Measurements from ENCODE around the gene MCUB.
"Not testable (repeated sequence)": the region's sequence is repeated elsewhere in the genome, so short reads cannot be mapped to it uniquely, and the experiment has no call there.

Gene MCUB

GRCh38 chr4:109559983-109560686 is at the start of gene MCUB:
Gene MCUB, plus strand, starts transcription at chr4:109560246. Its CDS starts 92 bp downstream, at chr4:109560338.
- ATAC-seq (peak; percentile 93), DNase-seq (peak; percentile 90)

- ATAC-seq (no peak), DNase-seq (no peak)
These were observed 49.4 kb upstream of the MCUB start for GRCh38 chr4:109510687-109511086.

GRCh38 chr4:109511414-109511813 is 48.6 kb upstream of the MCUB start:
- ATAC-seq (no peak), DNase-seq (no peak)

GRCh38 chr4:109513368-109513767 is 46.7 kb upstream of the MCUB start:
- not testable (repeated sequence) for DNase-seq, ATAC-seq

- DNase-seq = no peak
- no peak for ATAC-seq
These were observed 27.9 kb upstream of the MCUB start for GRCh38 chr4:109532182-109532581.

- no peak for ATAC-seq
- no peak for DNase-seq
These were observed 14.6 kb upstream of the MCUB start for GRCh38 chr4:109545401-109545800.

GRCh38 chr4:109547394-109547793 is 12.7 kb upstream of the MCUB start:
- no peak for ATAC-seq
- no peak for DNase-seq

GRCh38 chr4:109548655-109549054 is 11.4 kb upstream of the MCUB start:
- ATAC-seq = peak; percentile 78
- peak; percentile 30 for DNase-seq

- ATAC-seq (no peak), DNase-seq (no peak)
These were observed 7.8 kb upstream of the MCUB start for GRCh38 chr4:109552237-109552636.

- DNase-seq = no peak
- ATAC-seq = no peak
These were observed 6.9 kb upstream of the MCUB start for GRCh38 chr4:109553130-109553529.

GRCh38 chr4:109554971-109555370 is 5.1 kb upstream of the MCUB start:
- DNase-seq (no peak), ATAC-seq (no peak)

- no peak for DNase-seq
- ATAC-seq = no peak
These were observed 2.6 kb upstream of the MCUB start for GRCh38 chr4:109557433-109557832.

GRCh38 chr4:109558095-109558494 is 2.0 kb upstream of the MCUB start:
- ATAC-seq = not testable (repeated sequence)
- peak; percentile 27 for DNase-seq

- ATAC-seq = peak; percentile 24
- DNase-seq = peak; percentile 56
These were observed 442 bp upstream of the MCUB start for GRCh38 chr4:109559625-109559982.

- DNase-seq = peak; percentile 57
These were observed 828 bp downstream of the MCUB start for GRCh38 chr4:109560687-109561461.

GRCh38 chr4:109562457-109563239 is 2.6 kb downstream of the MCUB start:
- DNase-seq = no peak

More at GRCh38 chr4:109560687-109561461, 828 bp downstream of the MCUB start:
- peak; percentile 67 for ATAC-seq

GRCh38 chr4:109571494-109571893 is 11.4 kb downstream of the MCUB start:
- ATAC-seq (no peak), DNase-seq (no peak)

More at GRCh38 chr4:109562457-109563239, 2.6 kb downstream of the MCUB start:
- no peak for ATAC-seq

GRCh38 chr4:109572154-109572553 is 12.1 kb downstream of the MCUB start:
- DNase-seq (no peak), ATAC-seq (no peak)

- ATAC-seq (peak; percentile 34), DNase-seq (no peak)
These were observed 14.4 kb downstream of the MCUB start for GRCh38 chr4:109574443-109574850.

- ATAC-seq (peak; percentile 67), DNase-seq (no peak)
These were observed 15.1 kb downstream of the MCUB start for GRCh38 chr4:109574931-109575804.

GRCh38 chr4:109576462-109576861 is 16.4 kb downstream of the MCUB start:
- DNase-seq = no peak
- ATAC-seq = no peak

- ATAC-seq = no peak
- no peak for DNase-seq
These were observed 18.8 kb downstream of the MCUB start for GRCh38 chr4:109578846-109579245.

All from stimulated activated naive CD8-positive, alpha-beta T cell treated with anti-CD3 and anti-CD28 coated beads, Interleukin-15, Interleukin-2, amounts not matched to agents 100 U/mL and 50 U/mL, for 24 hours (primary cell).